ENCODE results near the gene GRHL1. TPM values are rescaled to one million over a fixed set of nuclear protein-coding genes. Genes with fewer than 3 reads are reported as not detected.

GRHL1 gene
- total RNA-seq, 1 experiment from 2014 or later, result 0.96 TPM

GRCh38 chr2:10036095-10036884, 84.8 kb downstream of the GRHL1 start:
- H3K36me3 Mint-ChIP-seq (ENCODE audit: insufficient read depth, unreplicated experiment), result no peaks in the 10 kb centered on the region
- DNase-seq (ENCODE audit: unreplicated experiment), result peak; percentile 91
- H3K9me3 Mint-ChIP-seq (ENCODE audit: unreplicated experiment), result no peaks in the 10 kb centered on the region
- H3K27me3 Mint-ChIP-seq (ENCODE audit: insufficient read depth, unreplicated experiment), result no peaks in the 10 kb centered on the region
- ChIA-PET POLR2A (interaction anchor here (0.7 kb wide), 1 partner anchor 81 kb away, joined by 3 read pairs; no protein-coding TSS in a partner anchor), CTCF (interaction anchor here (0.6 to 1.9 kb wide), 8 partner anchors 11 to 701 kb away, joined by 3 to 9 read pairs (median 4); no protein-coding TSS in a partner anchor)
- intact Hi-C loops (cut with micrococcal nuclease), result no loop called here
- no peak overlapping the region for H3K27ac Mint-ChIP-seq (ENCODE audit: low read depth, unreplicated experiment)
- no TSS peak for BruUV-seq (replicated peaks)
- H3K4me1 Mint-ChIP-seq (ENCODE audit: insufficient read depth, unreplicated experiment), result no peaks in the 10 kb centered on the region
- no peak overlapping the region for H3K4me3 Mint-ChIP-seq (ENCODE audit: unreplicated experiment)
- TF ChIP-seq CTCF (IDR thresholded peaks at IDR 0.05; ENCODE audit: unreplicated experiment), result peak; percentile 49

GRCh38 chr2:10038123-10038522, 86.6 kb downstream of the GRHL1 start:
- no peaks in the 10 kb centered on the region for H3K4me1 Mint-ChIP-seq (ENCODE audit: insufficient read depth, unreplicated experiment)
- ChIA-PET POLR2A (no interaction called here), CTCF (interaction anchor here (3.0 kb wide), 1 partner anchor 54 kb away, joined by 17 read pairs; no protein-coding TSS in a partner anchor)
- intact Hi-C loops (cut with micrococcal nuclease), result no loop called here
- H3K4me3 Mint-ChIP-seq (ENCODE audit: unreplicated experiment), result no peak overlapping the region
- H3K36me3 Mint-ChIP-seq (ENCODE audit: insufficient read depth, unreplicated experiment), result no peaks in the 10 kb centered on the region
- no peaks in the 10 kb centered on the region for H3K27me3 Mint-ChIP-seq (ENCODE audit: insufficient read depth, unreplicated experiment)
- H3K27ac Mint-ChIP-seq (ENCODE audit: low read depth, unreplicated experiment), result no peak overlapping the region
- no peak for DNase-seq (ENCODE audit: unreplicated experiment)
- TF ChIP-seq CTCF (IDR thresholded peaks at IDR 0.05; ENCODE audit: unreplicated experiment), result no peak
- no peaks in the 10 kb centered on the region for H3K9me3 Mint-ChIP-seq (ENCODE audit: unreplicated experiment)
- no TSS peak for BruUV-seq (replicated peaks)

GRCh38 chr2:10038716-10039115, 87.2 kb downstream of the GRHL1 start:
- H3K4me1 Mint-ChIP-seq (ENCODE audit: insufficient read depth, unreplicated experiment), result no peaks in the 10 kb centered on the region
- intact Hi-C loops (cut with micrococcal nuclease), result no loop called here
- no peak for TF ChIP-seq CTCF (IDR thresholded peaks at IDR 0.05; ENCODE audit: unreplicated experiment)
- ChIA-PET CTCF (interaction anchor here (3.0 kb wide), 1 partner anchor 55 kb away, joined by 17 read pairs; no protein-coding TSS in a partner anchor), POLR2A (interaction anchor here (0.5 to 0.6 kb wide), 2 partner anchors 13 to 75 kb away, joined by 3 to 5 read pairs; no protein-coding TSS in a partner anchor)
- no peaks in the 10 kb centered on the region for H3K36me3 Mint-ChIP-seq (ENCODE audit: insufficient read depth, unreplicated experiment)
- no peak overlapping the region for H3K4me3 Mint-ChIP-seq (ENCODE audit: unreplicated experiment)
- BruUV-seq (replicated peaks), result no TSS peak
- no peak overlapping the region for H3K27ac Mint-ChIP-seq (ENCODE audit: low read depth, unreplicated experiment)
- DNase-seq (ENCODE audit: unreplicated experiment), result no peak
- no peaks in the 10 kb centered on the region for H3K27me3 Mint-ChIP-seq (ENCODE audit: insufficient read depth, unreplicated experiment)
- no peaks in the 10 kb centered on the region for H3K9me3 Mint-ChIP-seq (ENCODE audit: unreplicated experiment)

GRCh38 chr2:10039658-10040410, 88.3 kb downstream of the GRHL1 start:
- no TSS peak for BruUV-seq (replicated peaks)
- ChIA-PET POLR2A (interaction anchor here (0.7 to 1.1 kb wide), 2 partner anchors 54 to 214 kb away, joined by 4 to 5 read pairs; no protein-coding TSS in a partner anchor), CTCF (interaction anchor here (1.5 to 3.0 kb wide), 2 partner anchors 56 to 227 kb away, joined by 3 to 17 read pairs; no protein-coding TSS in a partner anchor)
- intact Hi-C loops (cut with micrococcal nuclease), result loop anchor here (10.0 kb wide), 1 partner anchor 485 kb away; the partner anchor contains the start of gene ADAM17
- no peak overlapping the region for H3K27ac Mint-ChIP-seq (ENCODE audit: low read depth, unreplicated experiment)
- DNase-seq (ENCODE audit: unreplicated experiment), result peak; percentile 39
- H3K27me3 Mint-ChIP-seq (ENCODE audit: insufficient read depth, unreplicated experiment), result no peaks in the 10 kb centered on the region
- no peaks in the 10 kb centered on the region for H3K9me3 Mint-ChIP-seq (ENCODE audit: unreplicated experiment)
- no peak overlapping the region for H3K4me3 Mint-ChIP-seq (ENCODE audit: unreplicated experiment)
- no peak for TF ChIP-seq CTCF (IDR thresholded peaks at IDR 0.05; ENCODE audit: unreplicated experiment)
- H3K4me1 Mint-ChIP-seq (ENCODE audit: insufficient read depth, unreplicated experiment), result no peaks in the 10 kb centered on the region
- H3K36me3 Mint-ChIP-seq (ENCODE audit: insufficient read depth, unreplicated experiment), result no peaks in the 10 kb centered on the region
